RWPE1 (cell line): ENCODE data around the gene CDK19.
"Not testable (repeated sequence)": the region's sequence is repeated elsewhere in the genome, so short reads cannot be mapped to it uniquely, and the experiment has no call there.

ENCODE experiments used
- CTCF ChIA-PET: fragments of 350-600 bp; sonication (Branson Sonifier 250); formaldehyde crosslinking; extraction: SDS; loops from one replicate; lab custom pipeline; 2021; lab: Yijun Ruan, JAX
- POLR2A ChIA-PET: fragments of 400-600 bp; formaldehyde crosslinking; extraction: SDS; loops from one replicate; lab custom pipeline; 2020; ENCODE audit warnings: antibody characterized with exemption; ENCODE audit not compliant: low non-redundant PET; lab: Yijun Ruan, JAX
- DNase-seq: peaks from one replicate; pipeline ENCODE4 v3.0.0; 2012; ENCODE audit warnings: low spot score
- H3K27ac ChIP-seq: fragments of 450-650 bp; 2 replicates; pipeline ENCODE4 v1.5.1; 2017
- TF ChIP-seq, protein P1 (sequence below): fragments of 450-650 bp; conservative IDR thresholded peaks from 2 replicates; pipeline ENCODE4 v1.5.1; 2017; ENCODE audit warnings: low read depth, mild to moderate bottlenecking

The CDK19 gene

DNA sequence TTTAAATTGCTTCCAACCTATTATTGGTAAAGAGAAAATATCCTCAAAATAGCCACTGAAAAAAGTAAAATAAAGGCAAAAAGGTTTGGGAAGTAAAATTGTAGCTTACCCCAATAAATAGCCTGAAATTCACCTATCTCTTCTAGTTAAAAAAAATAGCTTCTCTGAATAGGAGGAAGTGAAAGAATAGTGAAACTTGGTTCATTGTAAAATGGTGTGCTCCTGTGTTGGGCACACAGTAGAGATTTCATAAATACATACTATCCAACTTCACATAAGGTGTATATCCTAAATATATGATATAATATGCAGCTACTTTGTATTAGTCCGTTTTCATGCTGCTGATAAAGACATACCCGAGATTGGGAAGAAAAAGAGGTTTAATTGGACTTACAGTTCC is 45.3 kb downstream of the CDK19 start:
- H3K27ac ChIP-seq, result no peak overlapping the region
- TF ChIP-seq, protein P1, sequence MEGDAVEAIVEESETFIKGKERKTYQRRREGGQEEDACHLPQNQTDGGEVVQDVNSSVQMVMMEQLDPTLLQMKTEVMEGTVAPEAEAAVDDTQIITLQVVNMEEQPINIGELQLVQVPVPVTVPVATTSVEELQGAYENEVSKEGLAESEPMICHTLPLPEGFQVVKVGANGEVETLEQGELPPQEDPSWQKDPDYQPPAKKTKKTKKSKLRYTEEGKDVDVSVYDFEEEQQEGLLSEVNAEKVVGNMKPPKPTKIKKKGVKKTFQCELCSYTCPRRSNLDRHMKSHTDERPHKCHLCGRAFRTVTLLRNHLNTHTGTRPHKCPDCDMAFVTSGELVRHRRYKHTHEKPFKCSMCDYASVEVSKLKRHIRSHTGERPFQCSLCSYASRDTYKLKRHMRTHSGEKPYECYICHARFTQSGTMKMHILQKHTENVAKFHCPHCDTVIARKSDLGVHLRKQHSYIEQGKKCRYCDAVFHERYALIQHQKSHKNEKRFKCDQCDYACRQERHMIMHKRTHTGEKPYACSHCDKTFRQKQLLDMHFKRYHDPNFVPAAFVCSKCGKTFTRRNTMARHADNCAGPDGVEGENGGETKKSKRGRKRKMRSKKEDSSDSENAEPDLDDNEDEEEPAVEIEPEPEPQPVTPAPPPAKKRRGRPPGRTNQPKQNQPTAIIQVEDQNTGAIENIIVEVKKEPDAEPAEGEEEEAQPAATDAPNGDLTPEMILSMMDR, result no peak
- ChIA-PET POLR2A (no interaction called here), CTCF (interaction anchor here (0.6 kb wide), 1 partner anchor 219 kb away, joined by 3 read pairs; no protein-coding TSS in a partner anchor)
- DNase-seq, result no peak

DNA sequence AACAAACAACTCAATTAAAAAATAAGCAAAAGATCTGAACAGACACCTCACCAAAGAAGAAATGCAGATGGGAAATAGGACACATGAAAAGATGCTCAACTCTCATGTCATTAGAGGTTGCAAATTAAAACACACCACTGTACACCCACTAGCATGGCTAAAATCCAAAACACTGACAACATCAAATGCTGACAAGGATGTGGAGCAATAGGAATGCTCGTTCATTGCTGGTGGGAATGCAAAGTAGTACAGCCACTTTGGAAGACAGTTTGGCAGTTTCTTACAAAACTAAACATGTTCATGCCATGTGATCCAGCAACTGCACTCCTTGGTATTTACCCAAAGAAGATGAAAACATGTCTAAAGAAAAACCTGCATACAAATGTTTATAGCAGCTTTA is 47.2 kb downstream of the CDK19 start:
- CTCF ChIA-PET, result interaction anchor here (0.6 kb wide), 1 partner anchor 41 kb away, joined by 3 read pairs; no protein-coding TSS in a partner anchor
- no peak overlapping the region for H3K27ac ChIP-seq
- no peak for DNase-seq
- POLR2A ChIA-PET, result no interaction called here
- TF ChIP-seq, protein P1, result no peak

DNA sequence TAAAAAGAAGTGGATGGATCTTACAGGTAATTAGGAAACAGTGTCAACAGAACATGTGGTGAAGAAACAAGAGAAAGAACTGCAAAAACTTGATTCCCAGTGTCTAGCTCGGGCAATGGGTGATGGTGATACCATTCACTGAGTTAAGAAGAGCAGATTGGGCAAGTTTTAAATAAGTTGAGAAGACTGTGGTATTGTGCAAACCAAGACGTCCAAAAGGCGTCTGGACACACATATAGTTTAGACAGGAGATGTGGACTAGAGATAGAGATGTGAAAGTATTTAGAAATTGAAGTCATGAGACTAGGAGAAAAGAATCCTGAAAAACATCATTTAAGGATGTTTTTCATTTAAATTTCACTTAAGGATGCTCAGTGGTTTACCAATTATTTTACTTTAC is 53.9 kb downstream of the CDK19 start:
- no peak for DNase-seq
- no peak overlapping the region for H3K27ac ChIP-seq
- CTCF ChIA-PET, result no interaction called here
- TF ChIP-seq, protein P1, result no peak
- POLR2A ChIA-PET, result no interaction called here

DNA sequence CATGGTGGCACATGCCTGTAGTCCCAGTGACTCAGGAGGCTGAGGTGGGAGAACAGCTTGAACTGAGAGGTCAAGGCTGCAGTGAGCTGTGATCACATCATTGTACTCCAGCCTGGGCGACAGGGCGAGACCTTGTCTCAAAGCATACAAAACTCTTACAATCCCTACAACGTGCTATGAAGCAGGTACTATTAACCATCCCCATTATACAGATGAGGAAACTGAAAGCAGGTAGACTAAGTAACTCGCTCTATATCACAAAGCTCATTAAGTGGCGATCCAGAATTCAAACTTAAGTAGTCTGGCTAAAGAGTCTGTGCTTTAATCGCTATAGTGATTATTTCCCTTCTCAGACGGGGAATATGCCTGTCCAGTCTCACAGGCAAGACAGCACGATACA is 54.7 kb downstream of the CDK19 start:
- TF ChIP-seq, protein P1, result no peak
- ChIA-PET POLR2A (no interaction called here), CTCF (no interaction called here)
- H3K27ac ChIP-seq, result no peak overlapping the region
- no peak for DNase-seq

DNA sequence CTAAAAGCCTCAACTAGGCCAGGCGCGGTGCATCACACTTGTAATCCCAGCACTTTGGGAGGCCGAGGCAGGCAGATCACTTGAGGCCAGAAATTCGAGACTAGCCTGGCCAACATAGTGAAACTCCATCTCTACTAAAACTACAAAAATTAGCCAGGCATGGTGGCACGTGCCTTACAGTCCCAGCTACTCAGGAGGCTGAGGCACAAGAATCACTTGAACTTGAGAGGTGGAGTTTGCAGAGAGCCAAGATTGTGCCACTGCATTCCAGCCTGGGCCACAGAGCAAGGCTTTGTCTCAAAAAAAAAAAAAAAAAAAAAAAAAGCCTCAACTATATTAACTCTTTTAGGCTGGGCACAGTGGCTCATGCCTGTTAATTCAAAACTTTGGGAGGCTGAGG is 55.2 kb downstream of the CDK19 start:
- CTCF ChIA-PET, DNase-seq, H3K27ac ChIP-seq, POLR2A ChIA-PET: not testable (repeated sequence)

DNA sequence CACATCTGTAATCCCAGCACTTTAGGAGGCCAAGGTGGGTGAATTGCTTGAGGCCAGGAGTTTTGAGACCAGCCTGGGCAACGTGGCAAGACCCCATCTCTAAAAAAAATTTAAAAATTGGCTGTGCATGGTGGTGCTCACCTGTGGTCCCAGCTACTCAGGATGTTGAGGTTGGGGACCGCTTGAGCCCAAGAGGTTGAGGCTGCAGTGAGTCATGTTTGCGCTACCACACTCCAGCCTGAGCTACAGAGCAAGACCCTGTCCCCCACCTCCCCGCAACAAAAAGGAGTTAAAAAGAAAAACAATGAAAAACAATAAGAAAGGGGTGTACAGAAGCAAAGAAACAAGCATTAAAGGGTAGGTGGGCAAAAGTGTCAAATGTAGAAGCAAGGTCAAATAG is 57.3 kb downstream of the CDK19 start:
- DNase-seq, result no peak
- CTCF ChIA-PET, result no interaction called here
- POLR2A ChIA-PET, result interaction anchor here (0.9 kb wide), 1 partner anchor 116 kb away, joined by 3 read pairs; the partner anchor contains the start of gene AMD1
- TF ChIP-seq, protein P1, result no peak
- H3K27ac ChIP-seq, result no peak overlapping the region

DNA sequence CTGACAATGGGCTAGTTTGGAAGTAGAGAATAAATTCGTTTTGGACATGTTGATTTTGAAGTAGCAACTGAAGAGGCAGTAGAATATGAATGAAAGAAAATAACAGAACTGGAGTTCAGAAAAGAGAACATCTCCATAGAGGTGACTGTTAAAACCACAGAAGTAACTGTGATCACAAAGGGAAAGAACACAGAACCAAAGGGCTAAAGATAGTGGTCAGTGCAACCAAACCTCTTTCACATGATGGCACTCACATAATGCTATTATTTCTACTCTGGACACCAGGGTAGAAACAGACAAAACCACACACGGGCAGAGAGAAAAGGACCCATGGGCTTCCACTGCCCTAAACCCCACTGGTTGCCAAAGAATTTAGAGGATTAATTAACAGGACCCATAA is 58.5 kb downstream of the CDK19 start:
- no peak overlapping the region for H3K27ac ChIP-seq
- CTCF ChIA-PET, result no interaction called here
- POLR2A ChIA-PET, result no interaction called here
- no peak for DNase-seq
- TF ChIP-seq, protein P1, result no peak
